HFFc6 (cell line): ENCODE data around the gene CARD19. TPM values are rescaled to one million over a fixed set of nuclear protein-coding genes. Genes with fewer than 3 reads are reported as not detected.

Experiments
- DNase-seq: peaks from one replicate; pipeline ENCODE4 v3.0.0-alpha.2; 2018
- H3K27ac Mint-ChIP-seq: 2 replicates; pipeline ENCODE4 v1.8.0; 2020; ENCODE audit warnings: mild to moderate bottlenecking, mixed read lengths
- H3K27me3 Mint-ChIP-seq: 2 replicates; pipeline ENCODE4 v1.8.0; 2021; ENCODE audit warnings: mild to moderate bottlenecking, moderate library complexity, mixed read lengths; ENCODE audit not compliant: insufficient read depth
- H3K36me3 Mint-ChIP-seq: 2 replicates; pipeline ENCODE4 v1.8.0; 2021; ENCODE audit warnings: low read depth, mixed read lengths
- H3K4me1 Mint-ChIP-seq: 2 replicates; pipeline ENCODE4 v1.8.0; 2020; ENCODE audit warnings: low read depth, mixed read lengths
- H3K4me3 Mint-ChIP-seq: 2 replicates; pipeline ENCODE4 v1.8.0; 2020; ENCODE audit warnings: mild to moderate bottlenecking, moderate library complexity, mixed read lengths
- H3K9me3 Mint-ChIP-seq: 2 replicates; pipeline ENCODE4 v1.8.0; 2020; ENCODE audit warnings: mild to moderate bottlenecking, mixed read lengths
- CTCF ChIP-seq: fragments of 200-600 bp; sonication (generic); IDR thresholded peaks from 2 replicates; pipeline ENCODE4 v1.5.0; 2021; ENCODE audit warnings: antibody characterized with exemption, mild to moderate bottlenecking
- total RNA-seq, 6 experiments: library from RNA; stranded (reverse); fragmentation: NEBNext Ultra II Directional; extraction: Animal tissue kit (Norgen Biotek cat#: 25700); gene quantifications; 2 replicates in 1 of 6; 3 replicates in 5 of 6; pipeline ENCODE4 v1.2.3, GENCODE V29; 2021

Gene CARD19
- total RNA-seq, 6 experiments from 2014 or later = 35.3 to 40.6 (median 37.9) TPM

- no peak overlapping the region for H3K27ac Mint-ChIP-seq
- peaks cover 21% of the 10 kb centered on the region for H3K27me3 Mint-ChIP-seq
- no peak overlapping the region for H3K4me3 Mint-ChIP-seq
- no peak for DNase-seq
- H3K9me3 Mint-ChIP-seq = no peaks in the 10 kb centered on the region
- no peaks in the 10 kb centered on the region for H3K36me3 Mint-ChIP-seq
- TF ChIP-seq CTCF = no peak
- H3K4me1 Mint-ChIP-seq = peaks cover 5% of the 10 kb centered on the region; the same call in 1 of the 2 replicates
Measured at GRCh38 chr9:93068956-93069355, 27.1 kb upstream of the CARD19 start.

GRCh38 chr9:93071464-93071863 lies 24.6 kb upstream of the CARD19 start:
- no peak overlapping the region for H3K4me3 Mint-ChIP-seq

GRCh38 chr9:93072383-93072795 lies 23.6 kb upstream of the CARD19 start:
- H3K27me3 Mint-ChIP-seq = peaks cover 6% of the 10 kb centered on the region; the same call in 1 of the 2 replicates
- DNase-seq = no peak
- no peak for TF ChIP-seq CTCF
- no peak overlapping the region for H3K4me3 Mint-ChIP-seq
- H3K36me3 Mint-ChIP-seq = no peaks in the 10 kb centered on the region
- H3K4me1 Mint-ChIP-seq = peaks cover 5% of the 10 kb centered on the region; the same call in 1 of the 2 replicates
- no peaks in the 10 kb centered on the region for H3K9me3 Mint-ChIP-seq
- no peak overlapping the region for H3K27ac Mint-ChIP-seq

More at GRCh38 chr9:93071464-93071863, 24.6 kb upstream of the CARD19 start:
- H3K9me3 Mint-ChIP-seq = no peaks in the 10 kb centered on the region
- no peak overlapping the region for H3K27ac Mint-ChIP-seq
- no peak for TF ChIP-seq CTCF
- H3K27me3 Mint-ChIP-seq = peaks cover 6% of the 10 kb centered on the region; the same call in 1 of the 2 replicates
- DNase-seq = peak; percentile 12
- H3K4me1 Mint-ChIP-seq = peaks cover 5% of the 10 kb centered on the region; the same call in 1 of the 2 replicates
- no peaks in the 10 kb centered on the region for H3K36me3 Mint-ChIP-seq

GRCh38 chr9:93076101-93076791 lies 19.8 kb upstream of the CARD19 start:
- TF ChIP-seq CTCF = no peak

GRCh38 chr9:93076792-93077128 lies 19.3 kb upstream of the CARD19 start:
- no peak for DNase-seq
- Mint-ChIP-seq H3K4me3 (no peak overlapping the region), H3K27me3 (peaks cover 6% of the 10 kb centered on the region), H3K9me3 (no peaks in the 10 kb centered on the region), H3K4me1 (peaks cover 5% of the 10 kb centered on the region; the same call in 1 of the 2 replicates), H3K27ac (no peak overlapping the region), H3K36me3 (no peaks in the 10 kb centered on the region)
- TF ChIP-seq CTCF = no peak

More at GRCh38 chr9:93076101-93076791, 19.8 kb upstream of the CARD19 start:
- Mint-ChIP-seq H3K4me1 (peaks cover 5% of the 10 kb centered on the region; the same call in 1 of the 2 replicates), H3K27me3 (peaks cover 6% of the 10 kb centered on the region), H3K4me3 (no peak overlapping the region), H3K27ac (no peak overlapping the region), H3K9me3 (no peaks in the 10 kb centered on the region), H3K36me3 (no peaks in the 10 kb centered on the region)
- no peak for DNase-seq
